Testis (tissue), 3 donors: ENCODE results near the gene SVEP1. TPM values are rescaled to one million over a fixed set of nuclear protein-coding genes. Genes with fewer than 3 reads are reported as not detected.

Source experiments
- DNase-seq: peaks from one replicate; pipeline ENCODE4 v3.0.0-alpha.2; 2019
- H3K27ac ChIP-seq, 2 donors: fragments of 200-600 bp; sonication (generic); one replicate each; pipeline ENCODE4 v1.5.1; 2019
- H3K27me3 ChIP-seq: fragments of 200-600 bp; sonication (generic); one replicate; pipeline ENCODE4 v1.5.1; 2019
- H3K36me3 ChIP-seq: fragments of 200-600 bp; sonication (generic); one replicate; pipeline ENCODE4 v1.5.1; 2017; ENCODE audit warnings: low read depth; ENCODE audit errors: missing control alignments
- H3K4me1 ChIP-seq: fragments of 200-600 bp; sonication (generic); one replicate; pipeline ENCODE4 v1.5.1; 2019
- H3K4me3 ChIP-seq, 2 donors: fragments of 200-600 bp; sonication (generic); one replicate each; pipeline ENCODE4 v1.5.1; 2017 to 2019
- H3K9me3 ChIP-seq: fragments of 200-600 bp; sonication (generic); one replicate; pipeline ENCODE4 v1.5.1; 2017
- CTCF ChIP-seq, 3 experiments: fragments of 450-650 bp in 2 of 3; fragments of 200-600 bp in 1 of 3; sonication (generic) in 1 of 3; IDR thresholded peaks; one replicate each; pipeline ENCODE4 v1.5.1; 2016 to 2019; ENCODE audit warnings: antibody characterized with exemption in 3 of 3, mild to moderate bottlenecking in 2 of 3, moderate library complexity in 1 of 3
- POLR2A ChIP-seq: fragments of 450-650 bp; IDR thresholded peaks from one replicate; pipeline ENCODE4 v1.6.1; 2017; ENCODE audit warnings: antibody characterized with exemption, mild to moderate bottlenecking, moderate library complexity
- WGBS, 2 donors: methylation state at CpG; one replicate each; pipeline ENCODE4 v1.1.5; 2018; 5-methylcytosine and 5-hydroxymethylcytosine counted together
- intact Hi-C: fragments of 100-400 bp; cut with DNase I; formaldehyde crosslinking; loops from one replicate; pipeline ENCODE4 v1.15.1; 2023; ENCODE audit warnings: low total_unique reads
- polyA plus RNA-seq: library from polyadenylated mRNA; stranded (reverse); fragments of 350-450 nt; fragmentation: Illumina TruSeq; extraction: RNeasy Lipid Tissue Mini Kit (QIAGEN cat#74804); gene quantifications from one replicate; pipeline ENCODE4 v1.2.3, GENCODE V29; 2014; ENCODE audit warnings: low read depth, low replicate concordance; ENCODE audit not compliant: insufficient read depth
- total RNA-seq, 2 donors: library from RNA; depleted of rRNA; stranded (reverse); fragments of >200 nt; gene quantifications; one replicate each; pipeline ENCODE4 v1.2.3, GENCODE V29; 2016

SVEP1 gene
- total and polyA plus RNA-seq, 3 donors from 2014 or later = 4.6 to 7.9 (median 6.9) TPM

GRCh38 chr9:110502842-110503241, 76.7 kb downstream of the SVEP1 start:
- no peak overlapping the region for H3K27ac ChIP-seq
- intact Hi-C loops = no loop called here

DNA sequence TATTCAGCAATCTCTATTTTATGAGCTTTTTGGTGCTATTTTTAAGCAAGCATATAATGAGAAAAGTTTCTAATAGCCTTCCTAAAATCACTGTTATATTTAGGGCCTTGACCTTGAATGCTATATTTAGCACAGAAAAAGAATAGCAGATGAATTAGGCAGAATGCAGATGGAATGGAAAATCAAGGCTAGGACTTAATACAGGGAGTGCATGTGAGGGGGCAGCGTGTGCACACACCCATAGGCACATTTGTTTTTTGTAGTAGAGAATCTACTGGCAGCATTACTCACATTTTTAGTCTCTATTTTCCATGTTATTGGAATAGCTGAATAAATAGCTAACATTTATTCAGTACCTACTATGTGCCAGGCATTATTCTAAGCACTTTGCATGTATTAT, 79.9 kb downstream of the SVEP1 start:
- 53 to 67% methylated on average over 1 of the region's 1 CpG for WGBS, 2 donors
- H3K4me1 ChIP-seq = no peaks in the 10 kb centered on the region
- intact Hi-C loops = no loop called here
- DNase-seq = no peak
- TF ChIP-seq CTCF (IDR thresholded peaks at IDR 0.05) = no peak
- TF ChIP-seq POLR2A = no peak
- H3K27me3 ChIP-seq = no peaks in the 10 kb centered on the region
- no peaks in the 10 kb centered on the region for H3K9me3 ChIP-seq
- H3K36me3 ChIP-seq = no peaks in the 10 kb centered on the region
- H3K27ac ChIP-seq = no peak overlapping the region
- no peak overlapping the region for H3K4me3 ChIP-seq

More at GRCh38 chr9:110502842-110503241, 76.7 kb downstream of the SVEP1 start:
- Histone ChIP-seq H3K4me3 (no peak overlapping the region), H3K27me3 (no peaks in the 10 kb centered on the region), H3K36me3 (no peaks in the 10 kb centered on the region), H3K4me1 (no peaks in the 10 kb centered on the region), H3K9me3 (no peaks in the 10 kb centered on the region)
- DNase-seq = no peak
- WGBS, 2 donors = 84 to 94% methylated on average over 3 of the region's 3 CpGs
- no peak for TF ChIP-seq POLR2A
- TF ChIP-seq CTCF (IDR thresholded peaks at IDR 0.05) = no peak

GRCh38 chr9:110487196-110487595, 92.3 kb downstream of the SVEP1 start:
- Histone ChIP-seq H3K27me3 (no peaks in the 10 kb centered on the region), H3K27ac (no peak overlapping the region), H3K9me3 (no peaks in the 10 kb centered on the region), H3K4me3 (no peak overlapping the region), H3K36me3 (no peaks in the 10 kb centered on the region), H3K4me1 (no peaks in the 10 kb centered on the region)
- DNase-seq = no peak
- intact Hi-C loops = no loop called here
- TF ChIP-seq CTCF (IDR thresholded peaks at IDR 0.05) (no peak), POLR2A (no peak)

DNA sequence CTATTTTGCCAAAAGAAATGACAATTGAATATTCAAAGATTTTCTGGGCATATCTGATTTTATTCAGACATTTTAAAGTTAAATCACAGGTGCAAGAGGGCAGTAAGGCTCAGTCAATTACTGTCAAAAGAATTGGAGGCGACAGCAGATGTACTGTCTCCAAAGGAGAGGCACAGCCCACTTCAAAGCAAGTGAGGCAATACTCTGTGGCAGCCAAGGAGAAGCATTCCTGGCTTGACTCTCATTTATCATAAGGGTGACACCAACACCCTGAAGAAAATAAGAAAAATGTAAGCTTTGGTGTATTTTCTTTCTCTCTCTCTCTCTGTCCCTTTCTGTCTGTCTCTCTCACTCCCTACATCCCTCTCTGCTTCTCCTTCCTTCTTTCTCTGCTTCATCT, 93.3 kb downstream of the SVEP1 start:
- no peaks in the 10 kb centered on the region for H3K9me3 ChIP-seq
- WGBS, 2 donors = 90% methylated on average over 1 of the region's 1 CpG
- TF ChIP-seq CTCF (IDR thresholded peaks at IDR 0.05) (no peak), POLR2A (no peak)

GRCh38 chr9:110479481-110479880, 100.1 kb downstream of the SVEP1 start:
- intact Hi-C loops = no loop called here
- no peak overlapping the region for H3K4me3 ChIP-seq
- H3K27ac ChIP-seq = no peak overlapping the region
- no peak for DNase-seq
- TF ChIP-seq CTCF (IDR thresholded peaks at IDR 0.05) (no peak), POLR2A (no peak)
- WGBS, 2 donors = 82 to 84% methylated on average over 5 of the region's 5 CpGs
- no peaks in the 10 kb centered on the region for H3K27me3 ChIP-seq
- H3K36me3 ChIP-seq = no peaks in the 10 kb centered on the region
- H3K9me3 ChIP-seq = no peaks in the 10 kb centered on the region
- no peaks in the 10 kb centered on the region for H3K4me1 ChIP-seq

More for the DNA sequence above, 93.3 kb downstream of the SVEP1 start:
- DNase-seq = no peak
- Histone ChIP-seq H3K36me3 (no peaks in the 10 kb centered on the region), H3K4me3 (no peak overlapping the region), H3K27me3 (no peaks in the 10 kb centered on the region), H3K27ac (no peak overlapping the region), H3K4me1 (no peaks in the 10 kb centered on the region)
- intact Hi-C loops = no loop called here
